Measurements from ENCODE around the gene MCF2L. TPM values are rescaled to one million over a fixed set of nuclear protein-coding genes. Genes with fewer than 3 reads are reported as not detected.

The MCF2L gene
- total and polyA plus RNA-seq, 9 of the 15 experiments (the other 6 are each of a cell fraction or from before 2014, with no cell fraction given) = 0.05 to 0.25 (median 0.18) TPM; not detected in 5

- no TSS peak for BruUV-seq (replicated peaks)
- POLR2A ChIA-PET = no interaction called here
- Histone ChIP-seq H3K4me1 (replicated peaks in 1 of 2; ENCODE audit: control insufficient read depth in 2 of 2, insufficient read depth in 2 of 2, low read length in 2 of 2) (peaks cover 0 to 16% of the 10 kb centered on the region in 2 experiments; a peak in 2 of 5 replicates), H3K4me3 (no peak overlapping the region), H3K27me3 (ENCODE audit: control insufficient read depth in 2 of 2, insufficient read depth in 2 of 2, low read length in 2 of 2) (peaks cover 0 to 80% of the 10 kb centered on the region in 2 experiments; a peak in 4 of 5 replicates), H3K9me3 (replicated peaks; ENCODE audit: control insufficient read depth, insufficient read depth, low read depth, low read length) (no peaks in the 10 kb centered on the region), H2AFZ (ENCODE audit: low read depth, low read length) (no peak overlapping the region), H4K20me1 (replicated peaks; ENCODE audit: control insufficient read depth, insufficient read depth, low read length) (no peaks in the 10 kb centered on the region), H3K9me1 (ENCODE audit: control insufficient read depth, insufficient read depth, low read length) (no peaks in the 10 kb centered on the region), H3K4me2 (ENCODE audit: insufficient read depth, low read length) (no peak overlapping the region), H3K36me3 (ENCODE audit: control insufficient read depth, insufficient read depth, low read length) (no peaks in the 10 kb centered on the region), H3K27ac (ENCODE audit: extremely low read depth, low read depth, low read length) (no peak overlapping the region), H3K79me2 (ENCODE audit: control insufficient read depth, insufficient read depth, low read length) (no peaks in the 10 kb centered on the region), H3K9ac (ENCODE audit: insufficient read depth in 1 of 2, low read depth in 2 of 2, low read length in 2 of 2) (no peak overlapping the region)
- intact Hi-C loops (cut with micrococcal nuclease) (no loop called here), in situ Hi-C loops (cut with MboI) (no loop called here)
- WGBS (ENCODE audit: insufficient coverage, low coverage, missing lambda C conversion rate) = 1% methylated on average over 18 of the region's 19 CpGs
- ATAC-seq = no peak
- TF ChIP-seq MTA1 (IDR thresholded peaks at IDR 0.05; ENCODE audit: borderline replicate concordance) (no peak), ZNF24 (IDR thresholded peaks at IDR 0.05) (no peak), PRMT5 (CRISPR knock-in tag; IDR thresholded peaks at IDR 0.05) (no peak), HNRNPUL1 (IDR thresholded peaks at IDR 0.05; ENCODE audit: low read length) (no peak), HMG20A (CRISPR knock-in tag; conservative IDR thresholded peaks at IDR 0.05) (no peak), ZFP36 (IDR thresholded peaks at IDR 0.05; ENCODE audit: low read depth, low read length, partially characterized antibody) (no peak), ZBTB40 (IDR thresholded peaks at IDR 0.05) (peak; percentile 45; the same call in 1 of the 2 replicates), ZBTB40 (CRISPR knock-in tag; IDR thresholded peaks at IDR 0.05) (no peak), ZNF785 (CRISPR knock-in tag; IDR thresholded peaks at IDR 0.05) (no peak)
- TF ChIP-seq, protein P1, sequence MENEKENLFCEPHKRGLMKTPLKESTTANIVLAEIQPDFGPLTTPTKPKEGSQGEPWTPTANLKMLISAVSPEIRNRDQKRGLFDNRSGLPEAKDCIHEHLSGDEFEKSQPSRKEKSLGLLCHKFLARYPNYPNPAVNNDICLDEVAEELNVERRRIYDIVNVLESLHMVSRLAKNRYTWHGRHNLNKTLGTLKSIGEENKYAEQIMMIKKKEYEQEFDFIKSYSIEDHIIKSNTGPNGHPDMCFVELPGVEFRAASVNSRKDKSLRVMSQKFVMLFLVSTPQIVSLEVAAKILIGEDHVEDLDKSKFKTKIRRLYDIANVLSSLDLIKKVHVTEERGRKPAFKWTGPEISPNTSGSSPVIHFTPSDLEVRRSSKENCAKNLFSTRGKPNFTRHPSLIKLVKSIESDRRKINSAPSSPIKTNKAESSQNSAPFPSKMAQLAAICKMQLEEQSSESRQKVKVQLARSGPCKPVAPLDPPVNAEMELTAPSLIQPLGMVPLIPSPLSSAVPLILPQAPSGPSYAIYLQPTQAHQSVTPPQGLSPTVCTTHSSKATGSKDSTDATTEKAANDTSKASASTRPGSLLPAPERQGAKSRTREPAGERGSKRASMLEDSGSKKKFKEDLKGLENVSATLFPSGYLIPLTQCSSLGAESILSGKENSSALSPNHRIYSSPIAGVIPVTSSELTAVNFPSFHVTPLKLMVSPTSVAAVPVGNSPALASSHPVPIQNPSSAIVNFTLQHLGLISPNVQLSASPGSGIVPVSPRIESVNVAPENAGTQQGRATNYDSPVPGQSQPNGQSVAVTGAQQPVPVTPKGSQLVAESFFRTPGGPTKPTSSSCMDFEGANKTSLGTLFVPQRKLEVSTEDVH (IDR thresholded peaks at IDR 0.05; ENCODE audit: low read depth, partially characterized antibody) = no peak
- no peak for DNase-seq (ENCODE audit: extremely low read depth in 1 of 4, low spot score in 3 of 4)
- CTCF ChIA-PET (ENCODE audit: low intra/inter-chr PET ratio) = no interaction called here
- FAIRE-seq = no peak
These were observed 151.5 kb downstream of the MCF2L start for GRCh38 chr13:113120300-113121182.

Measured in K562 (cell line).